Measurements from ENCODE around the gene NPM3. TPM values are rescaled to one million over a fixed set of nuclear protein-coding genes. Genes with fewer than 3 reads are reported as not detected.

Gene NPM3
- total and polyA plus RNA-seq, 2 of the 4 experiments (the other 2 are of a cell fraction): 84.1 to 112 TPM

GRCh38 chr10:101771380-101771779 is 11.9 kb downstream of the NPM3 start:
- Histone ChIP-seq H3K4me1 (ENCODE audit: control insufficient read depth, insufficient read depth, low read length) (peaks cover 2% of the 10 kb centered on the region; the same call in 1 of the 2 replicates), H3K9me1 (ENCODE audit: insufficient read depth, low read length) (no peaks in the 10 kb centered on the region), H3K9me3 (ENCODE audit: control insufficient read depth, insufficient read depth, low read length) (no peaks in the 10 kb centered on the region), H3K18ac (ENCODE audit: low read depth, low read length) (no peak overlapping the region), H3K27ac (ENCODE audit: insufficient read depth, low read length) (no peak overlapping the region), H3K79me1 (ENCODE audit: low read depth in 1 of 2, low read length in 2 of 2) (no peaks in the 10 kb centered on the region), H3K36me3 (ENCODE audit: control insufficient read depth, insufficient read depth, low read length) (no peaks in the 10 kb centered on the region), H4K5ac (ENCODE audit: low read depth, low read length) (no peak overlapping the region), H3K27me3 (ENCODE audit: control insufficient read depth, insufficient read depth, low read length) (peaks cover 88% of the 10 kb centered on the region), H3K23ac (ENCODE audit: low read depth, low read length) (no peak overlapping the region), H4K20me1 (ENCODE audit: insufficient read depth, low read length) (no peaks in the 10 kb centered on the region), H4K8ac (ENCODE audit: low read depth in 2 of 2, low read length in 2 of 2) (no peak overlapping the region), H3K4me2 (ENCODE audit: low read depth, low read length) (no peak overlapping the region), H2AK5ac (ENCODE audit: low read depth, low read length) (no peak overlapping the region), H2AK9ac (replicated peaks; ENCODE audit: low read depth, low read length, poor library complexity) (no peak overlapping the region), H3K4me3 (ENCODE audit: insufficient read depth, low read depth, low read length) (no peak overlapping the region), H3K4ac (ENCODE audit: low read depth, low read length) (no peak overlapping the region), H2AFZ (replicated peaks; ENCODE audit: low read length, poor library complexity) (no peak overlapping the region), H2BK5ac (ENCODE audit: low read depth, low read length, poor library complexity, severe bottlenecking) (no peak overlapping the region), H3K14ac (replicated peaks; ENCODE audit: low read depth, low read length) (no peak overlapping the region), H2BK120ac (ENCODE audit: low read depth, low read length) (no peak overlapping the region), H3K56ac (ENCODE audit: extremely low read depth, insufficient read depth, low read length) (no peak overlapping the region), H2BK20ac (ENCODE audit: low read depth, low read length) (no peak overlapping the region), H4K91ac (ENCODE audit: insufficient read depth, low read depth, low read length) (no peak overlapping the region), H3K9ac (ENCODE audit: low read depth, low read length) (no peak overlapping the region), H2BK15ac (ENCODE audit: low read depth, low read length) (no peak overlapping the region)
- DNase-seq (no peak), ATAC-seq (ENCODE audit: low read depth) (no peak)
- in situ Hi-C loops (cut with MboI; ENCODE audit: low sequenced_read_pairs): no loop called here
- CTCF ChIA-PET: interaction anchor here (0.7 to 2.6 kb wide), 2 partner anchors 10 to 169 kb away, joined by 3 to 6 read pairs; no protein-coding TSS in a partner anchor
- BruUV-seq (replicated peaks): no TSS peak
- TF ChIP-seq POLR2A (IDR thresholded peaks at IDR 0.05; ENCODE audit: low read depth, low read length) (no peak), RCOR1 (IDR thresholded peaks at IDR 0.05; ENCODE audit: insufficient replicate concordance, low read length) (no peak), MAFK (IDR thresholded peaks at IDR 0.05; ENCODE audit: low read depth, low read length) (no peak), BHLHE40 (IDR thresholded peaks at IDR 0.05; ENCODE audit: low read depth, low read length) (no peak), USF2 (IDR thresholded peaks at IDR 0.05; ENCODE audit: low read depth, low read length) (no peak), SMC3 (IDR thresholded peaks at IDR 0.05; ENCODE audit: low read depth, low read length) (no peak), CEBPB (IDR thresholded peaks at IDR 0.05; ENCODE audit: low read depth, low read length) (no peak), FOS (IDR thresholded peaks at IDR 0.05; ENCODE audit: low read depth, low read length) (no peak)
- TF ChIP-seq, protein P1, sequence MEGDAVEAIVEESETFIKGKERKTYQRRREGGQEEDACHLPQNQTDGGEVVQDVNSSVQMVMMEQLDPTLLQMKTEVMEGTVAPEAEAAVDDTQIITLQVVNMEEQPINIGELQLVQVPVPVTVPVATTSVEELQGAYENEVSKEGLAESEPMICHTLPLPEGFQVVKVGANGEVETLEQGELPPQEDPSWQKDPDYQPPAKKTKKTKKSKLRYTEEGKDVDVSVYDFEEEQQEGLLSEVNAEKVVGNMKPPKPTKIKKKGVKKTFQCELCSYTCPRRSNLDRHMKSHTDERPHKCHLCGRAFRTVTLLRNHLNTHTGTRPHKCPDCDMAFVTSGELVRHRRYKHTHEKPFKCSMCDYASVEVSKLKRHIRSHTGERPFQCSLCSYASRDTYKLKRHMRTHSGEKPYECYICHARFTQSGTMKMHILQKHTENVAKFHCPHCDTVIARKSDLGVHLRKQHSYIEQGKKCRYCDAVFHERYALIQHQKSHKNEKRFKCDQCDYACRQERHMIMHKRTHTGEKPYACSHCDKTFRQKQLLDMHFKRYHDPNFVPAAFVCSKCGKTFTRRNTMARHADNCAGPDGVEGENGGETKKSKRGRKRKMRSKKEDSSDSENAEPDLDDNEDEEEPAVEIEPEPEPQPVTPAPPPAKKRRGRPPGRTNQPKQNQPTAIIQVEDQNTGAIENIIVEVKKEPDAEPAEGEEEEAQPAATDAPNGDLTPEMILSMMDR (conservative IDR thresholded peaks at IDR 0.05; ENCODE audit: low read depth, low read length): no peak
- dilution Hi-C loops (cut with HindIII; ENCODE audit: low sequenced_read_pairs, unreplicated experiment): no loop called here
- 92% methylated on average over 4 of the region's 10 CpGs; no CpG with 5 or more reads in 1 of the 2 experiments for WGBS, 2 experiments (ENCODE audit: extremely low coverage in 2 of 2, insufficient read length in 1 of 2)
- intact Hi-C loops (cut with micrococcal nuclease): no loop called here
- POLR2A ChIA-PET (ENCODE audit: unreplicated experiment): interaction anchor here (0.5 kb wide), 1 partner anchor 50 kb away, joined by 5 read pairs; no protein-coding TSS in a partner anchor
